Lower leg skin (tissue), 4 donors: Measurements from ENCODE around the gene FGD4. TPM values are rescaled to one million over a fixed set of nuclear protein-coding genes. Genes with fewer than 3 reads are reported as not detected.
"Not testable (repeated sequence)": the region's sequence is repeated elsewhere in the genome, so short reads cannot be mapped to it uniquely, and the experiment has no call there.

Experiments used
- DNase-seq, 2 donors: peaks; one replicate each; pipeline ENCODE4 v3.0.0-alpha.2; 2019; ENCODE audit warnings: low spot score in 2 of 2
- H3K4me3 ChIP-seq: fragments of 200-600 bp; sonication (generic); 2 replicates; pipeline ENCODE4 v1.5.1; 2017; ENCODE audit warnings: mild to moderate bottlenecking, low read depth; ENCODE audit not compliant: poor library complexity, severe bottlenecking
- CTCF ChIP-seq, 3 donors: fragments of 450-650 bp; IDR thresholded peaks; one replicate each; pipeline ENCODE4 v1.5.1; 2016; ENCODE audit warnings: antibody characterized with exemption in 3 of 3, mild to moderate bottlenecking in 3 of 3, moderate library complexity in 2 of 3
- POLR2A ChIP-seq, 2 donors: fragments of 450-650 bp; IDR thresholded peaks; one replicate each; pipeline ENCODE4 v1.6.1; 2016 to 2017; ENCODE audit warnings: antibody characterized with exemption in 2 of 2, mild to moderate bottlenecking in 1 of 2, moderate library complexity in 1 of 2
- WGBS, 2 donors: methylation state at CpG; one replicate each; pipeline ENCODE4 v1.1.5; 2018; 5-methylcytosine and 5-hydroxymethylcytosine counted together
- intact Hi-C: fragments of 100-400 bp; cut with DNase I; formaldehyde crosslinking; loops from one replicate; pipeline ENCODE4 v1.15.0; 2023; ENCODE audit warnings: low total_unique reads
- total RNA-seq, 4 donors: library from RNA; depleted of rRNA; stranded (reverse); fragments of >200 nt; gene quantifications; one replicate each; pipeline ENCODE4 v1.1.0, GENCODE V29; 2016

FGD4 gene
- total RNA-seq, 4 donors from 2014 or later: 40.0 to 62.8 (median 52.0) TPM

DNA sequence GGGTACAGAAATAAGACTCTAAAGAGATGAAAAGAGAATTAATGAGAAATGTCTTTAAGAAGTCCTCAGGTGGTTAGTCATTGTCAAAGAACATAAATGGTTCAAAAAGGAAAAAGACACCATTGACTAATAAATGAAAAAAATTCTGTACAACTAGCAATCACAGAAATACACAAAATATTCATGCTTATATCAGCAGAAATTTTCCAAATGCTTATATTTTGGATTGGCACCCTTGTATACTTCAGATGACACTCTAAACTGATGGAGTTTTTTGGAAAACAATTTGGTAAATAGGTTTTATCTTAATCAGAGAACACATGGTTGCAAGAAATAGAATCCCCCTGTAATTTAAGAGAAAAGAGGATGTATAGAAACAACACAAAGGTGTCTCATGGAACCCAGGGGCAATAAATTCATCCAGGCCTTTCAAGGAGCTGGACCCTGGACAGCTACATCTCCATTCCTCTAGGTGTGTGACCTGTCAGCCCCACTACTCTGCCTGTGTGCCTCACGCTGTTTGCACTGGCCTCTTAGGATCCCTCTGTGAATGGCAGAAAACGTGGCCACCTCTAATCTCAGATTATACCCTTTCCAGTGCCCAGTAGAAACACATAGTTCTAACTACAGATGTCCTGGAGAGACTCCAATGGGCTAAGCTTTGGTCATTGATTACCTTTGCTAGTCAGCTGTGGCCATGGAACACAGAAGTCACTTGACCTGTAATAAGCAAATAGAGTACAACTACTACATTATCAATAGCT lies 110.2 kb downstream of the FGD4 start:
- no peak overlapping the region for H3K4me3 ChIP-seq
- no peak for TF ChIP-seq CTCF (IDR thresholded peaks at IDR 0.05)
- no peak for TF ChIP-seq POLR2A (IDR thresholded peaks at IDR 0.05)
- DNase-seq: no peak
- WGBS, 2 donors: 91 to 97% methylated on average over 2 of the region's 2 CpGs
- intact Hi-C loops: no loop called here

DNA sequence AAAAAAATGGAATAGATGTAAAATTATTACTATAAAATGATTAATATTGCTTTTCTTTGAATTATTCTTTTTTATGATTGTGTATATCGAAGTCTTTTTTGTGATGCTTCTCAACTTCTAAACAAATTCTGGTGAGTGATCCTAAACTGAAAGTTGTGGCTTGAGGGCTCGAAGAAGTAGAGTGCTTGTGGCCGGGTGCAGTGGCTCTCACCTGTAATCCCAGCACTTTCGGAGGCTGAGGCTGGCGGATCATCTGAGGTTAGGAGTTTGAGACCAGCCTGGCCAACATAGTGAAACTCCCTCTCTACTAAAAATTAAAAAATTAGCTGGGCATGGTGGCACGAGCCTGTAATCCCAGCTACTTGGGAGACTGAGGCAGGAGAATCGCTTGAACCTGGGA lies 112.6 kb downstream of the FGD4 start:
- 95 to 98% methylated on average over 7 of the region's 7 CpGs for WGBS, 2 donors
- intact Hi-C loops: not testable (repeated sequence)

GRCh38 chr12:32512379-32512778 lies 113.0 kb downstream of the FGD4 start:
- DNase-seq: no peak
- 94 to 98% methylated on average over 2 of the region's 2 CpGs for WGBS, 2 donors

More for the DNA sequence above, 112.6 kb downstream of the FGD4 start:
- H3K4me3 ChIP-seq, DNase-seq: not testable (repeated sequence)

GRCh38 chr12:32512910-32513309 lies 113.6 kb downstream of the FGD4 start:
- 93 to 97% methylated on average over 2 of the region's 2 CpGs for WGBS, 2 donors
- no peak for TF ChIP-seq CTCF (IDR thresholded peaks at IDR 0.05)
- no peak for TF ChIP-seq POLR2A (IDR thresholded peaks at IDR 0.05)
- DNase-seq: no peak
- intact Hi-C loops: no loop called here
- H3K4me3 ChIP-seq: no peak overlapping the region

More at GRCh38 chr12:32512379-32512778, 113.0 kb downstream of the FGD4 start:
- intact Hi-C loops: no loop called here
- no peak overlapping the region for H3K4me3 ChIP-seq
- TF ChIP-seq POLR2A (IDR thresholded peaks at IDR 0.05): no peak
- no peak for TF ChIP-seq CTCF (IDR thresholded peaks at IDR 0.05)

GRCh38 chr12:32515137-32515873 lies 115.9 kb downstream of the FGD4 start:
- TF ChIP-seq CTCF (IDR thresholded peaks at IDR 0.05) (no peak), POLR2A (IDR thresholded peaks at IDR 0.05) (no peak)
- DNase-seq: no peak
- no peak overlapping the region for H3K4me3 ChIP-seq
- 74 to 97% methylated on average over 1 of the region's 1 CpG for WGBS, 2 donors
- intact Hi-C loops: no loop called here

DNA sequence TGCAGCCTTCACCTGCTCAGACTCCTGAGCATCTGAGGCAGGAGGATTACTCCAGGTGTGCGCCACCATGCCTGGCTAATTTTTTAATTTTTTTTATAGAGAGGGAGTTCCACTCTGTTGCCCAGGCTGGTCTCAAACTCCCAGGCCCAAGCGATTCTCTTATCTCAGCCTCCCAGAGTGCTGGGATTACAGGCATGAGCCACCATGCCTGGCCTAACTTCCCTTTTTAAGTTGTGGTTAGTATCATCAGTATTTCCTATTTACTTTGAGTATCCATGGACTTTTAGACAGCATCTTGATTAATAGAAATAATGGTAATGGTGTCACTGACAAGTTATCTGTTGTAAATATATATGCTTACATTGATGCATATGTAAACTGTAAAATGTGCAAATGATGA lies 116.9 kb downstream of the FGD4 start:
- DNase-seq: no peak
- TF ChIP-seq POLR2A (IDR thresholded peaks at IDR 0.05): no peak
- no peak for TF ChIP-seq CTCF (IDR thresholded peaks at IDR 0.05)
- H3K4me3 ChIP-seq: no peak overlapping the region
- WGBS, 2 donors: 79 to 92% methylated on average over 2 of the region's 2 CpGs
- intact Hi-C loops: no loop called here
